H9 (cell line): Measurements from ENCODE around the gene RIMKLA. TPM values are rescaled to one million over a fixed set of nuclear protein-coding genes. Genes with fewer than 3 reads are reported as not detected.

ENCODE experiments used
- DNase-seq: peaks from one replicate; pipeline ENCODE4 v3.0.0-alpha.2; 2017
- H2AFZ ChIP-seq: one replicate; pipeline ENCODE4 v1.6.1; 2013; ENCODE audit warnings: mild to moderate bottlenecking, low read length, control low read depth, moderate library complexity
- H2AK5ac ChIP-seq: 2 replicates; pipeline ENCODE4 v1.6.1; 2013; ENCODE audit warnings: low read length, control low read depth, mixed read lengths; ENCODE audit not compliant: insufficient read length
- H2BK120ac ChIP-seq: one replicate; pipeline ENCODE4 v1.6.1; 2013; ENCODE audit warnings: low read depth, mild to moderate bottlenecking, low read length, control low read depth, inconsistent platforms; ENCODE audit not compliant: poor library complexity, severe bottlenecking
- H2BK12ac ChIP-seq: 2 replicates; pipeline ENCODE4 v1.6.1; 2013; ENCODE audit warnings: low read length, control low read depth, mixed read lengths, low read depth; ENCODE audit not compliant: insufficient read length
- H2BK15ac ChIP-seq: 2 replicates; pipeline ENCODE4 v1.6.1; 2013; ENCODE audit warnings: low read depth, low read length, control low read depth
- H2BK20ac ChIP-seq: one replicate; pipeline ENCODE4 v1.6.1; 2013; ENCODE audit warnings: low read depth, mild to moderate bottlenecking, low read length, control low read depth, inconsistent platforms; ENCODE audit not compliant: poor library complexity, severe bottlenecking
- H2BK5ac ChIP-seq: 2 replicates; pipeline ENCODE4 v1.6.1; 2013; ENCODE audit warnings: low read length, control low read depth, mixed read lengths; ENCODE audit not compliant: insufficient read length
- H3K14ac ChIP-seq: 2 replicates; pipeline ENCODE4 v1.6.1; 2013; ENCODE audit warnings: low read length, control low read depth; ENCODE audit not compliant: insufficient read depth
- H3K18ac ChIP-seq: 2 replicates; pipeline ENCODE4 v1.6.1; 2013; ENCODE audit warnings: low read depth, mild to moderate bottlenecking, mixed read lengths, low read length, control low read depth; ENCODE audit not compliant: insufficient read length
- H3K23ac ChIP-seq: 2 replicates; pipeline ENCODE4 v1.6.1; 2013; ENCODE audit warnings: low read length, control low read depth, mixed read lengths, low read depth; ENCODE audit not compliant: insufficient read length
- H3K23me2 ChIP-seq: 2 replicates; pipeline ENCODE4 v1.6.1; 2013; ENCODE audit warnings: low read depth, mild to moderate bottlenecking, mixed read lengths, low read length, control low read depth; ENCODE audit not compliant: insufficient read length, poor library complexity, severe bottlenecking
- H3K27ac ChIP-seq: 2 replicates; pipeline ENCODE4 v1.5.1; 2013; ENCODE audit warnings: low read length, control low read depth, mixed read lengths, low read depth; ENCODE audit not compliant: insufficient read length
- H3K27me3 ChIP-seq: 2 replicates; pipeline ENCODE4 v1.6.1; 2013; ENCODE audit warnings: low read length, control low read depth, inconsistent platforms; ENCODE audit not compliant: insufficient read depth
- H3K4ac ChIP-seq: 2 replicates; pipeline ENCODE4 v1.6.1; 2013; ENCODE audit warnings: low read depth, mild to moderate bottlenecking, control low read depth, inconsistent platforms, low read length, moderate library complexity
- H3K4me1 ChIP-seq: 2 replicates; pipeline ENCODE4 v1.6.1; 2013; ENCODE audit warnings: low read length, control low read depth, inconsistent platforms; ENCODE audit not compliant: insufficient read depth
- H3K4me2 ChIP-seq: 2 replicates; pipeline ENCODE4 v1.6.1; 2013; ENCODE audit warnings: low read length, control low read depth, mixed read lengths; ENCODE audit not compliant: insufficient read length, insufficient read depth
- H3K56ac ChIP-seq: 2 replicates; pipeline ENCODE4 v1.6.1; 2013; ENCODE audit warnings: low read depth, mild to moderate bottlenecking, mixed read lengths, low read length, control low read depth; ENCODE audit not compliant: insufficient read length
- H3K79me1 ChIP-seq: 2 replicates; pipeline ENCODE4 v1.6.1; 2013; ENCODE audit warnings: low read depth, mild to moderate bottlenecking, moderate library complexity, low read length, control low read depth, inconsistent platforms; ENCODE audit not compliant: insufficient read depth, poor library complexity, severe bottlenecking
- H3K79me2 ChIP-seq: 2 replicates; pipeline ENCODE4 v1.6.1; 2013; ENCODE audit warnings: low read length, control low read depth, inconsistent platforms; ENCODE audit not compliant: insufficient read depth
- H3K9ac ChIP-seq: 2 replicates; pipeline ENCODE4 v1.6.1; 2013; ENCODE audit warnings: low read length, control low read depth, mixed read lengths; ENCODE audit not compliant: insufficient read length; ENCODE audit errors: extremely low read depth
- H3K9me3 ChIP-seq: one replicate; pipeline ENCODE4 v1.6.1; 2013; ENCODE audit warnings: low read depth, low read length, inconsistent platforms; ENCODE audit not compliant: control insufficient read depth
- H3T11ph ChIP-seq: one replicate; pipeline ENCODE4 v1.6.1; 2013; ENCODE audit warnings: mild to moderate bottlenecking, low read length, control low read depth, inconsistent platforms
- H4K20me1 ChIP-seq: one replicate; pipeline ENCODE4 v1.6.1; 2013; ENCODE audit not compliant: control insufficient read depth, insufficient read length, insufficient read depth
- H4K5ac ChIP-seq: 2 replicates; pipeline ENCODE4 v1.6.1; 2013; ENCODE audit warnings: low read depth, mild to moderate bottlenecking, mixed read lengths, low read length, control low read depth; ENCODE audit not compliant: insufficient read length
- H4K8ac ChIP-seq: replicated peaks from 2 replicates; pipeline ENCODE4 v1.6.1; 2013; ENCODE audit warnings: low read length, control low read depth, mixed read lengths, low read depth; ENCODE audit not compliant: insufficient read length
- H4K91ac ChIP-seq: 2 replicates; pipeline ENCODE4 v1.6.1; 2013; ENCODE audit warnings: low read depth, mild to moderate bottlenecking, moderate library complexity, mixed read lengths, low read length, control low read depth; ENCODE audit not compliant: insufficient read length
- H3K27ac Mint-ChIP-seq, 3 experiments: 2 replicates in 2 of 3; 3 replicates in 1 of 3; pipeline ENCODE4 v1.8.0; 2020 to 2021; ENCODE audit warnings: mixed read lengths in 3 of 3, mild to moderate bottlenecking in 1 of 3, moderate library complexity in 1 of 3
- H3K27me3 Mint-ChIP-seq: 2 replicates; pipeline ENCODE4 v1.8.0; 2021; ENCODE audit warnings: low read depth, mild to moderate bottlenecking, moderate library complexity, mixed read lengths
- H3K36me3 Mint-ChIP-seq, 3 experiments: 2 replicates in 2 of 3; 3 replicates in 1 of 3; pipeline ENCODE4 v1.8.0; 2020 to 2021; ENCODE audit warnings: low read depth in 3 of 3, mixed read lengths in 3 of 3; ENCODE audit not compliant: insufficient read depth in 1 of 3
- H3K4me1 Mint-ChIP-seq, 2 experiments: 2 replicates each; pipeline ENCODE4 v1.8.0; 2020; ENCODE audit warnings: mixed read lengths in 2 of 2
- H3K4me3 Mint-ChIP-seq, 2 experiments: 2 replicates in 1 of 2; 3 replicates in 1 of 2; pipeline ENCODE4 v1.8.0; 2020 to 2021; ENCODE audit warnings: mild to moderate bottlenecking in 2 of 2, mixed read lengths in 2 of 2, moderate library complexity in 1 of 2
- H3K9me3 Mint-ChIP-seq, 2 experiments: 2 replicates in 1 of 2; 3 replicates in 1 of 2; pipeline ENCODE4 v1.8.0; 2020; ENCODE audit warnings: mild to moderate bottlenecking in 2 of 2, mixed read lengths in 2 of 2, moderate library complexity in 1 of 2
- WGBS: extraction: QIAGEN DNeasy Blood & Tissue Kit; methylation state at CpG from one replicate; pipeline ENCODE4 v1.1.7; 2013; ENCODE audit warnings: missing lambda C conversion rate, low lambda C conversion rate, mixed read lengths; ENCODE audit not compliant: insufficient read length; ENCODE audit errors: extremely low coverage; 5-methylcytosine and 5-hydroxymethylcytosine counted together
- total RNA-seq: library from RNA; stranded (reverse); gene quantifications from 2 replicates; pipeline ENCODE4 v1.2.1, GENCODE V29; 2021
- TF ChIP-seq, protein P1 (sequence below): fragments of 200-600 bp; sonication (generic); conservative IDR thresholded peaks from 3 replicates; pipeline ENCODE4 v1.8.0; 2021; ENCODE audit warnings: antibody characterized with exemption, mild to moderate bottlenecking

The RIMKLA gene
- total RNA-seq, 1 experiment from 2014 or later = 4.7 TPM

DNA sequence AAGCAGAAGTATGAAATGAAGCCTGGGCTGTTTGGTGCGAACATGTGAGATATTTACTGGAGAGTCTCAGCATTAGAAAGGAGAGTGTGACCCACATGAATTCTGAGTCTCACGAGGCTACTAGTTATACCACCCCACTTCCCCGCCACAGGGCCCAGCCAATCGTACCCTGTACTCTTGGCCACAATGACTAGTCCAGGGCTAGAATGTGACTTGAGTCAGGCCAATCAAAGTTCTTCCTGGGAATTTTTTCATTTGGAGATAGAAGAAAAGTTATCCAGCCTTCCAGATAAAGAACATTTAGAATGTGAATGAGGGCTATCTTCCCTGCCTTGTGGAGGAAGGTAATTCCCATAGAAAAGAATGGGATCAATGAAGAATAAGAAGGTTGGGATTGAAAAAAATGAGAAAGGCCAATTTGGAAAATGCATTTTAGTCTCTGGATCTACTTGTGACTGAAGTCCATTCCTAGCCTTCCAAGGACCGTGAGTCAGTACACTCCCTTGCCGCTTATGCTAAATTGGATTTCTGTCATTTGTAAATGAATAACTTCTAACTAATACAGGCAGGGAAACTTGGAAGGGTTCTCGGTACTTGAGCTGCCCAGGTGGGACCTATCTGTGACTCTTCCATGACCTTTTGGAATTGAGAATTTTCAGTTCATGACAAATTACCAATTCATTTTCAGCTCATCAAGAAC lies 12.3 kb upstream of the RIMKLA start:
- no peak overlapping the region for H2BK12ac ChIP-seq
- no peak overlapping the region for H2BK15ac ChIP-seq
- no peak overlapping the region for H3K4me3 Mint-ChIP-seq
- H4K5ac ChIP-seq = no peak overlapping the region
- H2AK5ac ChIP-seq = no peak overlapping the region
- no peak overlapping the region for H3K4ac ChIP-seq
- H3K9me3 ChIP-seq = no peaks in the 10 kb centered on the region
- no peak overlapping the region for H3K4me2 ChIP-seq
- no peaks in the 10 kb centered on the region for H3K79me1 ChIP-seq
- WGBS = no CpG with 5 or more reads among the region's 7 CpGs
- H2AFZ ChIP-seq = no peak overlapping the region
- H3K27ac ChIP-seq = no peak overlapping the region
- H3K9ac ChIP-seq = no peak overlapping the region
- H3K27me3 ChIP-seq = no peaks in the 10 kb centered on the region
- no peak overlapping the region for H3K27ac Mint-ChIP-seq
- H3K27me3 Mint-ChIP-seq = peaks cover 17% of the 10 kb centered on the region
- no peaks in the 10 kb centered on the region for H4K20me1 ChIP-seq
- no peak overlapping the region for H3K18ac ChIP-seq
- H3K9me3 Mint-ChIP-seq = no peaks in the 10 kb centered on the region
- no peak overlapping the region for H3K56ac ChIP-seq
- H2BK120ac ChIP-seq = no peak overlapping the region
- H3K23ac ChIP-seq = no peak overlapping the region
- DNase-seq = no peak
- H3T11ph ChIP-seq = no peak overlapping the region
- no peak overlapping the region for H4K91ac ChIP-seq
- no peaks in the 10 kb centered on the region for H3K79me2 ChIP-seq
- H2BK20ac ChIP-seq = no peak overlapping the region
- H3K4me1 ChIP-seq = no peaks in the 10 kb centered on the region
- H3K14ac ChIP-seq = no peak overlapping the region
- H3K23me2 ChIP-seq = no peaks in the 10 kb centered on the region
- TF ChIP-seq, protein P1, sequence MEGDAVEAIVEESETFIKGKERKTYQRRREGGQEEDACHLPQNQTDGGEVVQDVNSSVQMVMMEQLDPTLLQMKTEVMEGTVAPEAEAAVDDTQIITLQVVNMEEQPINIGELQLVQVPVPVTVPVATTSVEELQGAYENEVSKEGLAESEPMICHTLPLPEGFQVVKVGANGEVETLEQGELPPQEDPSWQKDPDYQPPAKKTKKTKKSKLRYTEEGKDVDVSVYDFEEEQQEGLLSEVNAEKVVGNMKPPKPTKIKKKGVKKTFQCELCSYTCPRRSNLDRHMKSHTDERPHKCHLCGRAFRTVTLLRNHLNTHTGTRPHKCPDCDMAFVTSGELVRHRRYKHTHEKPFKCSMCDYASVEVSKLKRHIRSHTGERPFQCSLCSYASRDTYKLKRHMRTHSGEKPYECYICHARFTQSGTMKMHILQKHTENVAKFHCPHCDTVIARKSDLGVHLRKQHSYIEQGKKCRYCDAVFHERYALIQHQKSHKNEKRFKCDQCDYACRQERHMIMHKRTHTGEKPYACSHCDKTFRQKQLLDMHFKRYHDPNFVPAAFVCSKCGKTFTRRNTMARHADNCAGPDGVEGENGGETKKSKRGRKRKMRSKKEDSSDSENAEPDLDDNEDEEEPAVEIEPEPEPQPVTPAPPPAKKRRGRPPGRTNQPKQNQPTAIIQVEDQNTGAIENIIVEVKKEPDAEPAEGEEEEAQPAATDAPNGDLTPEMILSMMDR = no peak
- no peak overlapping the region for H2BK5ac ChIP-seq
- no peak overlapping the region for H4K8ac ChIP-seq
- H3K4me1 Mint-ChIP-seq = peaks cover 8% of the 10 kb centered on the region in 2 experiments; a peak in 1 of 4 replicates
- no peaks in the 10 kb centered on the region for H3K36me3 Mint-ChIP-seq
